HG02981 (cell line): ENCODE measurements around the gene NRXN3.

Experiments used
- ATAC-seq: cut with Tn5 transposase; IDR thresholded peaks from one replicate; pipeline ENCODE4 v1.9.1; 2021; ENCODE audit warnings: mild to moderate bottlenecking, moderate library complexity; ENCODE audit not compliant: unreplicated experiment

The NRXN3 gene

GRCh38 chr14:79690960-79691359 is 1520.8 kb downstream of the NRXN3 start:
- no peak for ATAC-seq

GRCh38 chr14:79693935-79694334 is 1523.8 kb downstream of the NRXN3 start:
- no peak for ATAC-seq

GRCh38 chr14:79695307-79695706 is 1525.1 kb downstream of the NRXN3 start:
- ATAC-seq = no peak

DNA sequence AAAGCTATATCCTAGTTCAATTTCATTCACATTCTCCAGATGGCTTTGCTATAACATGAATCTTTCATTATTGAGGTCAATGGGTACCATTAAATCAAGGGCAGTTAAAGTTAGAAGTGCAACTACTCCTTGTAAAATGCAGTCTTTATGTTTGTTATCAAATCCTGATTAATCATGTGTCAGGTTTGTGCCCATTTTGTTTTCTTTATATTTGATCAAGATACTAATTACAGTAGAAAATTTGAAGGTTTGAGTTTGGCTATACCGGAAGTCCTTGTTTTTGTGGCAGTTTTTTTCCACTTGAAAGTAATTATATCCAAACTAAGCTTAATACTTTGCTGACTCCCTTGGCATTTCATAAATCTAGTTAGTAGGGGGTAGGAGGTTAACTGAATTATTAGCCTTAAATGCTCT is 1528.1 kb downstream of the NRXN3 start:
- ATAC-seq = no peak

DNA sequence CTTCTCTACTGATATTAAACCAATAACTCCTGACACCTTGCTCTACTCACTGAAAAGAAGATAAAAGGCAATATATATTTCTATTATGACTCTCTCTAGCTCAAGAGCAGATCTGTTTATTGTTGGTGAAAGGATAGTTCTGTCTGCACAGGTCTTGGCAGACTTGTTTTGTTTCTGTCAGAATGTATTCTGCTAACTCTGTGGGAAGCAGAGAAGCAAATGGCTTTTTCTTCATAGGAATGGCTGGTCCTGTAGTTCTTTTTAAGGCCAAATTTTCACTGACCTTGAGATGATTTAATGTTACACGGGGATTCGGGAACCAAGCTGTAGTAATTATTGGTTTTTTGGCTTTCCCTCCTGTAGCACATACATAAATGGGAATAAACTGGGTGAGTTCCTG is 1529.0 kb downstream of the NRXN3 start:
- no peak for ATAC-seq

- no peak for ATAC-seq
These were observed 1531.2 kb downstream of the NRXN3 start for GRCh38 chr14:79701371-79701770.

- ATAC-seq = no peak
These were observed 1532.0 kb downstream of the NRXN3 start for GRCh38 chr14:79702197-79702596.

- ATAC-seq = no peak
These were observed 1533.0 kb downstream of the NRXN3 start for GRCh38 chr14:79703209-79703608.

- ATAC-seq = no peak
These were observed 1534.1 kb downstream of the NRXN3 start for GRCh38 chr14:79704041-79704807.

- ATAC-seq = no peak
These were observed 1535.1 kb downstream of the NRXN3 start for GRCh38 chr14:79705126-79705894.

DNA sequence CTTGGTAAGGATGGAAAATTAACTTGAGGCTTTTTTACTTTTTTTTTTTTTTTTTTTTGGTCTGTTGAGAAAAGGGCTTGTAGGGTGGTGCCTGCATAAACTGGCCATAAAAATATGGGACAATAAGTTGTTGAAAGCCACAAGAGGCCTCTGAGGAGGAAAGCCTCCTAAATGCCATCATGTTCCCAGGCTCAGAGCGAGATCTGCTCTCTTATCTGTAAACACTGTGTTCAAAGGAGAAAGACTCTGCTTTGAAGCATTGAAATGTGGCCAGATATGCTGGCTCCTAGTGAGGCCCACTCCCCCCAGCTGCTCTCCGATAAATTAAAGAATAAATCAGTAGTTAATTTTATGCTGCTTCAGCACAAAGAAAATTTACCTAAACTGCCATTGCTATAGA is 1536.2 kb downstream of the NRXN3 start:
- no peak for ATAC-seq

DNA sequence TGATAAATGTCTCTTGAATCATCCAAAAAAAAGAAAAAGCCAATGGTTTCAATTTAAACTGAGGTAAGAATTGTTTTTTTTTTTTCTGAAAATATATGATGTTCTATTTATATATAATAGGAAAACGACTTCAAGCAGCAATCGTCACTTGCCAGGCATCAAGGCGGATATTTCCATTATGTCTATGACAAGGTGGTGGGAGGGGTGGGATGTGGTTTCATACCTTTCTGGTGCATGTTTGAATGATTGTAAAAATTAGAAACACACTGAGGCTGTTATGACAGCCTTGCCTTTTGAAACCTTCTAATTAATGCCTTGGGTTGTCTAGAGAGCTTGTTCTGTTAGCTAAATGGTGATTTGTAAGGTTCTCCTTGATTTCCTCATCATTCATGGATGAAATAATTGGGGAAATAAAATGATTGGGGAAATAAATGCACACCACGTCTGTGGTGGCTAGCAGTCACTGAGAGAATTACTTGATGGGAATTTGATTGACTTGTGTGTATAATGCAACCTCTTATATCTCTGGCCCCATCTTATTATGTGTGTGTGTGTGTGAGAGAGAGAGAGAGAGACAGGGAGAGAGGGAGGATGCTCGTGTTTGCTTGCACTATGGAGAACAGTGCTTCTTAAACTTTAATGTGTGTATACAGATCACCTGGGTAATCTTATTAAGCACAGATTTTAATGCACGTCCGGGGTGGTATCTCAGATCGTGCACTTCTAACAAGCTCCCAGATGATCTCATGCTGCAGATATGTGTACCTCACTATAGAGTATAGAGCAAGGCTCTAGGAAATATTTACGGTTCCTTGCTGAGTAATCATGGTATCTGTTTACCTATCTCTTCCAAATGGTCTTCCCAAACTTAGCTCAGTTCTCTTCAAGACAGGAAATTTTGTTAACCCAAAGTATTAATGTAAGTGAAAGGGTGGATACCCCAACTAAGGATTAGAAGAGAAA is 1538.5 kb downstream of the NRXN3 start:
- no peak for ATAC-seq

- no peak for ATAC-seq
These were observed 1539.4 kb downstream of the NRXN3 start for GRCh38 chr14:79709573-79709972.

DNA sequence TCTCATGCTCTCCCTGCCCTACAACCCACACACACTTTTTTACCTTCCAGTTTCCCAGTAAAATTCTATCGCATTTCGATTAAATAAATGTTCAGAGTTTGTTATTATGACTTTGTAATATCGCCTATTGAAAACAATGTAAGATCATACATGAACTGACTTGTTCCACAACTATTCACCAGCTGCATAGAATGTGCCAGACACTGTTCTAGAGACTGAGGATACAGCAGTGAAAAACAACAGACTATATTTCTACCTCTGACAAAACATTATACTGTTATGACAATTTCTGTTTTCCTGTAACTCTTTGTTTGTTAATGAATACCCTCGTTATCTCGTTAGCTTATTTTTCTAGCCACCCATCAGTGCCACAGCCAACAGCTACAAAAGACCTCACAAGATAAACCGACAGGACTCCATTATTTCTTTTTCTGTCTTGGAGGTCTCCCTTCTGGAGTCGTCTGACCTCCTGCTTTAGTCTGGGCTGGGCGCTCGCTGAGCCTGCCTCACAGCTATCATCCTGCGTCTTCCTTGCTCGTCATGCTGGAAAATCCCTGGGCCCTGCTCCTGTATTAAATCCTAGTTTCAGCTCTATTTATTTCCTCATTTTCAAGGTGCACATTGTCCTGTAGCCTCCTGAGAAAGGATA is 1542.3 kb downstream of the NRXN3 start:
- no peak for ATAC-seq

DNA sequence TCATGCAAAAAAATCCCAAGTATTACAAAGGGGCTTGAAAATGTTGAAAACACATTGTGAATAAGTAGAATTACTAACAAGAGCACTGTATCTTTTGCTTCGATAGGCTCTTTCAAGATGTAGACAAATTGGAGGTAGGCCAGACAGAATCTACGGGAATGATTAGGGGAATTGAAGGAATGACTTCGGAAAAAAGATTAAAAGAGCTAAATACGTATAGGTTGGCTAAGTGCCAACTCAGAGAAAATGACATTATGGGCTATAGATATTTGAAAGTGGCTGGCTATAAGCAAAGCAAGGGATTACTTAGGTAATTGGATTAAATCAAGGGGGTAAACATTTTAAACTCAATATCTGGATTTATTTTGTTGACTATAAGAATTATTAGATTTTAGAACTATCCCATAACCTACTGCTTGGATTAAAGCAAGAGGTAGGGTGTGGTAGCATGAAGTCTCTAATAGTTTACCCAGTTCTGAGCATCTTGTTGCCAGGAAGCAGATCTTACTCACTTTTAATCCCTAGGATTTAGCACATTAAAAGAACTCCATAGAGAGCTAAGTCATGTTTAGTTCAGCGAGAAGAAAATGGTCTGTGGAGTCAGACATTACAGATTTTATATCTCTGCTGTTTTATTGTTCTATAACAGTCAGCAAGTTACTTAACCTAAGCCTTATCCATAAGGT is 1551.4 kb downstream of the NRXN3 start:
- no peak for ATAC-seq

GRCh38 chr14:79724934-79725717 is 1555.0 kb downstream of the NRXN3 start:
- ATAC-seq = no peak

- ATAC-seq = no peak
These were observed 1557.7 kb downstream of the NRXN3 start for GRCh38 chr14:79727900-79728299.

GRCh38 chr14:79728331-79728730 is 1558.2 kb downstream of the NRXN3 start:
- ATAC-seq = no peak

DNA sequence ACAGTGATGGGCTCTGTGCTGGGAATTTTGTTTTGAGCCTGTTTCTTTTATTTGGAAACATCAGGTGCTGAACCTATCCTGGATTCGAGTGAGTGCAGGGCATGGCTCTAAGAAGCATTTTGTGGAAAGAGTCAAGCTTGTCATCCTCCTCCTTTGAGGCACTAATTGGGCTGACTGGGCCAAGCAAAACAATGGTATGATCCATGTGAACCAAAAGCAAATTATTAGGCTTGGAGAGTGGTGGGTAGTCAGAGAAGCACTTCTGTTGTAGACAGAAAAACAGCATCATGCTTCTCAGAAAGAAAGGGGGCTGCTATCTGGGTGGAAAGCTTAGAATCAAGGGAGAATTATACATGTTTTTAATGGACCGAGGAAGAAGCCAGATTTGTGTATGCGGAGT is 1559.6 kb downstream of the NRXN3 start:
- ATAC-seq = no peak
